SK-N-SH (cell line): Measurements from ENCODE around the gene ZDHHC5. TPM values are rescaled to one million over a fixed set of nuclear protein-coding genes. Genes with fewer than 3 reads are reported as not detected.

ENCODE experiments used
- CTCF ChIA-PET: fragments of 300-600, 350-600 bp; formaldehyde crosslinking; extraction: SDS; loops from one replicate; lab custom pipeline; 2021; lab: Yijun Ruan, JAX
- POLR2A ChIA-PET: fragments of 350-600 bp; sonication (Branson Sonifier 250); formaldehyde crosslinking; extraction: SDS; loops from one replicate; lab custom pipeline; 2020; ENCODE audit warnings: antibody characterized with exemption, inconsistent platforms; lab: Yijun Ruan, JAX
- DNase-seq: peaks from one replicate; pipeline ENCODE4 v3.0.0; 2012
- H2AFZ ChIP-seq: fragments of 200-600 bp; sonication (generic); 2 replicates; pipeline ENCODE4 v1.8.1; 2016; ENCODE audit warnings: antibody characterized with exemption, mild to moderate bottlenecking, low read depth
- H3F3A ChIP-seq: fragments of 200-600 bp; sonication (generic); replicated peaks from 2 replicates; pipeline ENCODE3; 2016; ENCODE audit warnings: antibody characterized with exemption, mild to moderate bottlenecking; ENCODE audit not compliant: insufficient read depth
- H3K27ac ChIP-seq, 2 experiments: fragments of 200-500 bp in 1 of 2; fragments of 200-600 bp in 1 of 2; sonication (Bioruptor generic) in 1 of 2; sonication (generic), shearing (Covaris generic) in 1 of 2; 2 replicates each; pipeline versions ENCODE4 v1.5.1 to v1.6.1; 2014 to 2016; ENCODE audit warnings: low read depth in 2 of 2, inconsistent platforms in 1 of 2, low read length in 1 of 2, mild to moderate bottlenecking in 1 of 2, mixed read lengths in 1 of 2
- H3K27me3 ChIP-seq: fragments of 200-600 bp; sonication (generic), shearing (Covaris generic); 2 replicates; pipeline ENCODE4 v1.6.1; 2016; ENCODE audit warnings: mixed run types; ENCODE audit not compliant: insufficient read depth
- H3K36me3 ChIP-seq, 2 experiments: fragments of 200-500 bp in 1 of 2; fragments of 200-600 bp in 1 of 2; sonication (Bioruptor generic) in 1 of 2; sonication (generic) in 1 of 2; replicated peaks in 1 of 2; 2 replicates each; pipeline versions ENCODE3 to v1.5.1; 2014 to 2016; ENCODE audit warnings: low read length in 1 of 2, mild to moderate bottlenecking in 1 of 2; ENCODE audit not compliant: insufficient read depth in 2 of 2, control insufficient read depth in 1 of 2
- H3K4me1 ChIP-seq, 2 experiments: fragments of 200-500 bp in 1 of 2; fragments of 200-600 bp in 1 of 2; sonication (Bioruptor generic) in 1 of 2; sonication (generic), shearing (Covaris generic) in 1 of 2; 2 replicates each; pipeline versions ENCODE4 v1.5.1 to v1.6.1; 2014 to 2016; ENCODE audit warnings: low read depth in 1 of 2, low read length in 1 of 2, mixed run types in 1 of 2; ENCODE audit not compliant: insufficient read depth in 2 of 2, control insufficient read depth in 1 of 2
- H3K4me2 ChIP-seq: fragments of 200-600 bp; sonication (generic), shearing (Covaris generic); 2 replicates; pipeline ENCODE4 v1.6.1; 2017; ENCODE audit warnings: mixed run types
- H3K4me3 ChIP-seq, 2 experiments: fragments of 200-500 bp in 1 of 2; fragments of 200-600 bp in 1 of 2; sonication (Bioruptor generic) in 1 of 2; sonication (generic), shearing (Covaris generic) in 1 of 2; 2 replicates each; pipeline versions ENCODE4 v1.5.1 to v1.8.1; 2014 to 2016; ENCODE audit warnings: low read depth in 2 of 2, inconsistent platforms in 1 of 2, low read length in 1 of 2, mild to moderate bottlenecking in 1 of 2, mixed read lengths in 1 of 2, moderate library complexity in 1 of 2
- H3K79me2 ChIP-seq: fragments of 200-600 bp; sonication (generic); 2 replicates; pipeline ENCODE4 v1.8.1; 2017; ENCODE audit warnings: mild to moderate bottlenecking; ENCODE audit not compliant: insufficient read depth
- H3K9ac ChIP-seq: fragments of 200-600 bp; sonication (generic); 2 replicates; pipeline ENCODE4 v1.6.1; 2017; ENCODE audit warnings: mixed run types
- H3K9me2 ChIP-seq: fragments of 200-600 bp; sonication (generic); 2 replicates; pipeline ENCODE4 v1.6.1; 2017; ENCODE audit warnings: mixed run types
- H3K9me3 ChIP-seq: fragments of 200-600 bp; sonication (generic); 2 replicates; pipeline ENCODE4 v1.6.1; 2017; ENCODE audit warnings: mixed run types, mild to moderate bottlenecking, moderate library complexity
- H4K20me1 ChIP-seq: fragments of 200-600 bp; sonication (generic); 2 replicates; pipeline ENCODE4 v1.6.1; 2017; ENCODE audit warnings: mild to moderate bottlenecking, mixed run types; ENCODE audit not compliant: insufficient read depth
- EP300 ChIP-seq, 2 experiments: IDR thresholded peaks; 2 replicates each; pipeline versions ENCODE4 v1.4.0 to v1.6.1; 2012; ENCODE audit warnings: borderline replicate concordance in 1 of 2, low read depth in 1 of 2, low read length in 1 of 2
- EZH2phosphoT487 ChIP-seq: fragments of 200-600 bp; sonication (generic); IDR thresholded peaks from 2 replicates; pipeline ENCODE4 v1.6.1; 2017; ENCODE audit warnings: low read depth, mixed run types, mild to moderate bottlenecking, antibody characterized with exemption, moderate library complexity, borderline replicate concordance
- FOSL2 ChIP-seq: IDR thresholded peaks from 2 replicates; pipeline ENCODE4 v1.4.0; 2012; ENCODE audit warnings: low read depth, mild to moderate bottlenecking, moderate library complexity, borderline replicate concordance
- GATA2 ChIP-seq: sonication (generic); formaldehyde crosslinking; IDR thresholded peaks from 2 replicates; pipeline ENCODE4 v1.5.0; 2020; ENCODE audit warnings: mild to moderate bottlenecking, missing genetic modification reagents
- JUND ChIP-seq: IDR thresholded peaks from 2 replicates; pipeline ENCODE4 v1.4.0; 2012
- NRF1 ChIP-seq: IDR thresholded peaks from 2 replicates; pipeline ENCODE4 v1.6.1; 2012; ENCODE audit warnings: low read depth, mild to moderate bottlenecking, low read length
- POLR2AphosphoS5 ChIP-seq: IDR thresholded peaks from 2 replicates; pipeline ENCODE4 v1.6.1; 2012; ENCODE audit warnings: low read depth, low read length
- RAD21 ChIP-seq: IDR thresholded peaks from 2 replicates; pipeline ENCODE4 v1.6.1; 2012; ENCODE audit warnings: mild to moderate bottlenecking, low read length
- TAF1 ChIP-seq: IDR thresholded peaks from 2 replicates; pipeline ENCODE4 v1.6.1; 2012; ENCODE audit warnings: low read depth, mild to moderate bottlenecking, low read length, moderate library complexity, borderline replicate concordance
- TCF12 ChIP-seq: IDR thresholded peaks from 2 replicates; pipeline ENCODE4 v1.4.0; 2012
- TEAD4 ChIP-seq: IDR thresholded peaks from 2 replicates; pipeline ENCODE4 v1.4.0; 2012; ENCODE audit warnings: mild to moderate bottlenecking, borderline replicate concordance; ENCODE audit not compliant: insufficient read depth
- WGBS: methylation state at CpG from one replicate; pipeline ENCODE4 v1.1.6; 2017; ENCODE audit warnings: low lambda C conversion rate; 5-methylcytosine and 5-hydroxymethylcytosine counted together
- polyA plus RNA-seq, 3 experiments: library from polyadenylated mRNA; depleted of rRNA; stranded (reverse); fragments of >200 nt; gene quantifications; 2 replicates each; pipeline ENCODE4 v1.2.3, GENCODE V29; 2012
- TF ChIP-seq, protein P1 (sequence below): IDR thresholded peaks from 2 replicates; pipeline ENCODE4 v1.6.1; 2012; ENCODE audit warnings: mild to moderate bottlenecking, low read depth, low read length, moderate library complexity
- TF ChIP-seq, protein P2 (sequence below): IDR thresholded peaks from 2 replicates; pipeline ENCODE4 v1.4.0; 2012; ENCODE audit warnings: low read depth, borderline replicate concordance
- TF ChIP-seq, protein P3 (sequence below): fragments of 150-350 bp; IDR thresholded peaks from 2 replicates; pipeline ENCODE4 v1.6.1; 2017; ENCODE audit warnings: antibody characterized with exemption, low read length, low read depth, borderline replicate concordance
- TF ChIP-seq, protein P4 (sequence below): IDR thresholded peaks from 2 replicates; pipeline ENCODE4 v1.4.0; 2012; ENCODE audit warnings: low read depth, borderline replicate concordance
- TF ChIP-seq, protein P5 (sequence below): IDR thresholded peaks from 2 replicates; pipeline ENCODE4; 2012
- TF ChIP-seq, protein P6 (sequence below): fragments of 150-350 bp; IDR thresholded peaks from 2 replicates; pipeline ENCODE4 v1.6.1; 2016; ENCODE audit warnings: mild to moderate bottlenecking, low read depth, low read length

Gene ZDHHC5
- polyA plus RNA-seq, 1 of the 3 experiments (the other 2 are of a cell fraction): 46.6 TPM

DNA sequence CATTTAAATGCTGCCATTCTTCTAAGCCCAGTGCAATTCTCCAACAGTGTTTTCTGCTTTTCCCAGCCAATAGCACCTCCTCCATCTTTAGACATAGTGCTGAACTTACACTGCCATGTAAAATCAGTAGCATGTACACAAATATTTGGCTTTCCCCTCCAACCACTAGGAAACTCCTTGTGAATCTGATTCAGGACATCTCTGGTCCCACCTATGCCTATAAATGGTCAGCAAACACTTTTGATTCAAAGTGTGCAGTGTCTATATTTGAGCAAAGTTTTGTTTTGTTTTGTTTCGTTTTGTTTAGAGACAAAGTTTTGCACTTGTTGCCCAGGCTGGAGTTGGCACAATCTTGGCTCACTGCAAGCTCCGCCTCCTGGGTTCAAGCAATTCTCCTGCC lies 43.0 kb upstream of the ZDHHC5 start:
- Histone ChIP-seq H3K9me2 (no peaks in the 10 kb centered on the region), H3K27ac (no peak overlapping the region), H4K20me1 (no peaks in the 10 kb centered on the region), H2AFZ (no peak overlapping the region), H3K4me1 (no peaks in the 10 kb centered on the region), H3K4me3 (no peak overlapping the region), H3F3A (no peaks in the 10 kb centered on the region), H3K9me3 (no peaks in the 10 kb centered on the region), H3K36me3 (no peaks in the 10 kb centered on the region), H3K27me3 (no peaks in the 10 kb centered on the region; the same call in 1 of the 2 replicates), H3K4me2 (no peak overlapping the region), H3K9ac (no peak overlapping the region), H3K79me2 (no peaks in the 10 kb centered on the region)
- POLR2A ChIA-PET: no interaction called here
- CTCF ChIA-PET: interaction anchor here (1.0 kb wide), 2 partner anchors 20 to 56 kb away, joined by 4 read pairs; no protein-coding TSS in a partner anchor
- TF ChIP-seq GATA2 (CRISPR knock-in tag) (no peak), TCF12 (no peak), TEAD4 (no peak), POLR2AphosphoS5 (no peak), FOSL2 (no peak), NRF1 (no peak), JUND (no peak), TAF1 (no peak), RAD21 (no peak), EZH2phosphoT487 (no peak), EP300 (IDR thresholded peaks at IDR 0.05; ENCODE audit: borderline replicate concordance in 1 of 2, low read depth in 1 of 2, low read length in 1 of 2) (no peak)
- TF ChIP-seq, protein P1, sequence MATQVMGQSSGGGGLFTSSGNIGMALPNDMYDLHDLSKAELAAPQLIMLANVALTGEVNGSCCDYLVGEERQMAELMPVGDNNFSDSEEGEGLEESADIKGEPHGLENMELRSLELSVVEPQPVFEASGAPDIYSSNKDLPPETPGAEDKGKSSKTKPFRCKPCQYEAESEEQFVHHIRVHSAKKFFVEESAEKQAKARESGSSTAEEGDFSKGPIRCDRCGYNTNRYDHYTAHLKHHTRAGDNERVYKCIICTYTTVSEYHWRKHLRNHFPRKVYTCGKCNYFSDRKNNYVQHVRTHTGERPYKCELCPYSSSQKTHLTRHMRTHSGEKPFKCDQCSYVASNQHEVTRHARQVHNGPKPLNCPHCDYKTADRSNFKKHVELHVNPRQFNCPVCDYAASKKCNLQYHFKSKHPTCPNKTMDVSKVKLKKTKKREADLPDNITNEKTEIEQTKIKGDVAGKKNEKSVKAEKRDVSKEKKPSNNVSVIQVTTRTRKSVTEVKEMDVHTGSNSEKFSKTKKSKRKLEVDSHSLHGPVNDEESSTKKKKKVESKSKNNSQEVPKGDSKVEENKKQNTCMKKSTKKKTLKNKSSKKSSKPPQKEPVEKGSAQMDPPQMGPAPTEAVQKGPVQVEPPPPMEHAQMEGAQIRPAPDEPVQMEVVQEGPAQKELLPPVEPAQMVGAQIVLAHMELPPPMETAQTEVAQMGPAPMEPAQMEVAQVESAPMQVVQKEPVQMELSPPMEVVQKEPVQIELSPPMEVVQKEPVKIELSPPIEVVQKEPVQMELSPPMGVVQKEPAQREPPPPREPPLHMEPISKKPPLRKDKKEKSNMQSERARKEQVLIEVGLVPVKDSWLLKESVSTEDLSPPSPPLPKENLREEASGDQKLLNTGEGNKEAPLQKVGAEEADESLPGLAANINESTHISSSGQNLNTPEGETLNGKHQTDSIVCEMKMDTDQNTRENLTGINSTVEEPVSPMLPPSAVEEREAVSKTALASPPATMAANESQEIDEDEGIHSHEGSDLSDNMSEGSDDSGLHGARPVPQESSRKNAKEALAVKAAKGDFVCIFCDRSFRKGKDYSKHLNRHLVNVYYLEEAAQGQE: no peak
- TF ChIP-seq, protein P2, sequence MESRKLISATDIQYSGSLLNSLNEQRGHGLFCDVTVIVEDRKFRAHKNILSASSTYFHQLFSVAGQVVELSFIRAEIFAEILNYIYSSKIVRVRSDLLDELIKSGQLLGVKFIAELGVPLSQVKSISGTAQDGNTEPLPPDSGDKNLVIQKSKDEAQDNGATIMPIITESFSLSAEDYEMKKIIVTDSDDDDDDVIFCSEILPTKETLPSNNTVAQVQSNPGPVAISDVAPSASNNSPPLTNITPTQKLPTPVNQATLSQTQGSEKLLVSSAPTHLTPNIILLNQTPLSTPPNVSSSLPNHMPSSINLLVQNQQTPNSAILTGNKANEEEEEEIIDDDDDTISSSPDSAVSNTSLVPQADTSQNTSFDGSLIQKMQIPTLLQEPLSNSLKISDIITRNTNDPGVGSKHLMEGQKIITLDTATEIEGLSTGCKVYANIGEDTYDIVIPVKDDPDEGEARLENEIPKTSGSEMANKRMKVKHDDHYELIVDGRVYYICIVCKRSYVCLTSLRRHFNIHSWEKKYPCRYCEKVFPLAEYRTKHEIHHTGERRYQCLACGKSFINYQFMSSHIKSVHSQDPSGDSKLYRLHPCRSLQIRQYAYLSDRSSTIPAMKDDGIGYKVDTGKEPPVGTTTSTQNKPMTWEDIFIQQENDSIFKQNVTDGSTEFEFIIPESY: no peak
- TF ChIP-seq, protein P3, sequence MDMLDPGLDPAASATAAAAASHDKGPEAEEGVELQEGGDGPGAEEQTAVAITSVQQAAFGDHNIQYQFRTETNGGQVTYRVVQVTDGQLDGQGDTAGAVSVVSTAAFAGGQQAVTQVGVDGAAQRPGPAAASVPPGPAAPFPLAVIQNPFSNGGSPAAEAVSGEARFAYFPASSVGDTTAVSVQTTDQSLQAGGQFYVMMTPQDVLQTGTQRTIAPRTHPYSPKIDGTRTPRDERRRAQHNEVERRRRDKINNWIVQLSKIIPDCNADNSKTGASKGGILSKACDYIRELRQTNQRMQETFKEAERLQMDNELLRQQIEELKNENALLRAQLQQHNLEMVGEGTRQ: no peak
- TF ChIP-seq, protein P4, sequence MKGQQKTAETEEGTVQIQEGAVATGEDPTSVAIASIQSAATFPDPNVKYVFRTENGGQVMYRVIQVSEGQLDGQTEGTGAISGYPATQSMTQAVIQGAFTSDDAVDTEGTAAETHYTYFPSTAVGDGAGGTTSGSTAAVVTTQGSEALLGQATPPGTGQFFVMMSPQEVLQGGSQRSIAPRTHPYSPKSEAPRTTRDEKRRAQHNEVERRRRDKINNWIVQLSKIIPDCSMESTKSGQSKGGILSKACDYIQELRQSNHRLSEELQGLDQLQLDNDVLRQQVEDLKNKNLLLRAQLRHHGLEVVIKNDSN: no peak
- TF ChIP-seq, protein P5, sequence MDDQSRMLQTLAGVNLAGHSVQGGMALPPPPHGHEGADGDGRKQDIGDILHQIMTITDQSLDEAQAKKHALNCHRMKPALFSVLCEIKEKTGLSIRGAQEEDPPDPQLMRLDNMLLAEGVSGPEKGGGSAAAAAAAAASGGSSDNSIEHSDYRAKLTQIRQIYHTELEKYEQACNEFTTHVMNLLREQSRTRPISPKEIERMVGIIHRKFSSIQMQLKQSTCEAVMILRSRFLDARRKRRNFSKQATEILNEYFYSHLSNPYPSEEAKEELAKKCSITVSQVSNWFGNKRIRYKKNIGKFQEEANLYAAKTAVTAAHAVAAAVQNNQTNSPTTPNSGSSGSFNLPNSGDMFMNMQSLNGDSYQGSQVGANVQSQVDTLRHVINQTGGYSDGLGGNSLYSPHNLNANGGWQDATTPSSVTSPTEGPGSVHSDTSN: no peak
- TF ChIP-seq, protein P6, sequence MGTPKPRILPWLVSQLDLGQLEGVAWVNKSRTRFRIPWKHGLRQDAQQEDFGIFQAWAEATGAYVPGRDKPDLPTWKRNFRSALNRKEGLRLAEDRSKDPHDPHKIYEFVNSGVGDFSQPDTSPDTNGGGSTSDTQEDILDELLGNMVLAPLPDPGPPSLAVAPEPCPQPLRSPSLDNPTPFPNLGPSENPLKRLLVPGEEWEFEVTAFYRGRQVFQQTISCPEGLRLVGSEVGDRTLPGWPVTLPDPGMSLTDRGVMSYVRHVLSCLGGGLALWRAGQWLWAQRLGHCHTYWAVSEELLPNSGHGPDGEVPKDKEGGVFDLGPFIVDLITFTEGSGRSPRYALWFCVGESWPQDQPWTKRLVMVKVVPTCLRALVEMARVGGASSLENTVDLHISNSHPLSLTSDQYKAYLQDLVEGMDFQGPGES: no peak
- DNase-seq: no peak
- 71% methylated on average over 2 of the region's 2 CpGs for WGBS
